Activated T-cell treated with anti-CD3 and anti-CD28 coated beads, Interleukin-2, amount 50 U/mL, for 24 hours (primary cell): ENCODE results near the gene SRSF8.
"Not testable (repeated sequence)": the region's sequence is repeated elsewhere in the genome, so short reads cannot be mapped to it uniquely, and the experiment has no call there.

Source experiments
- DNase-seq: peaks from one replicate; pipeline ENCODE4 v3.0.0-alpha.2; 2020
- H3K27ac Mint-ChIP-seq: 2 replicates; pipeline ENCODE4 v1.8.0; 2020; ENCODE audit warnings: mild to moderate bottlenecking, mixed read lengths
- H3K27me3 Mint-ChIP-seq: 2 replicates; pipeline ENCODE4 v1.8.0; 2020; ENCODE audit warnings: mixed read lengths
- H3K36me3 Mint-ChIP-seq: 2 replicates; pipeline ENCODE4 v1.8.0; 2020; ENCODE audit warnings: low read depth, mixed read lengths
- H3K4me1 Mint-ChIP-seq: 2 replicates; pipeline ENCODE4 v1.8.0; 2020; ENCODE audit warnings: low read depth, mixed read lengths
- H3K4me3 Mint-ChIP-seq: 2 replicates; pipeline ENCODE4 v1.8.0; 2020; ENCODE audit warnings: mild to moderate bottlenecking, moderate library complexity, mixed read lengths
- H3K9me3 Mint-ChIP-seq: 2 replicates; pipeline ENCODE4 v1.8.0; 2020; ENCODE audit warnings: mixed read lengths

SRSF8 gene

DNA sequence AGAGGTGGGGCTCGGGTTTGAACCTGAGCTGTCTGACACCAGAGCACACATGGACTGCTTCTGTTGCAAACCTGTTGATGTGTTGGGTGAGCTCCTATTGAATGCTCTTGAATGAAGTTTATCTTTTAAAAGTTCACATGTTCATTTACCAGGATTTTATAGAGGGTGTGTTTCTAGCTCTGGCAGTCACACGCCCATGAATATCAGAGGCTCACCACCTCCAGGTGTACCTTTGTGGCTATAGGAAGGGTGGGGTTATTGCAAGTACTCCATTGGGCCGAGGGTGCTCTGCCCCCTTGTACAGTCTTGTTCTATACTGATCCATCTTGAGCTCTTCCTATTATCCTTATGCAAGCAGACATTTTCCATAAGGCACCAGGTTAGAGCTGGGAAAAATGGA, 32.1 kb downstream of the SRSF8 start:
- Mint-ChIP-seq H3K4me1 (peaks cover 37% of the 10 kb centered on the region), H3K9me3 (no peaks in the 10 kb centered on the region), H3K4me3 (no peak overlapping the region), H3K27me3 (no peaks in the 10 kb centered on the region), H3K27ac (no peak overlapping the region), H3K36me3 (peaks cover 24% of the 10 kb centered on the region)
- no peak for DNase-seq

DNA sequence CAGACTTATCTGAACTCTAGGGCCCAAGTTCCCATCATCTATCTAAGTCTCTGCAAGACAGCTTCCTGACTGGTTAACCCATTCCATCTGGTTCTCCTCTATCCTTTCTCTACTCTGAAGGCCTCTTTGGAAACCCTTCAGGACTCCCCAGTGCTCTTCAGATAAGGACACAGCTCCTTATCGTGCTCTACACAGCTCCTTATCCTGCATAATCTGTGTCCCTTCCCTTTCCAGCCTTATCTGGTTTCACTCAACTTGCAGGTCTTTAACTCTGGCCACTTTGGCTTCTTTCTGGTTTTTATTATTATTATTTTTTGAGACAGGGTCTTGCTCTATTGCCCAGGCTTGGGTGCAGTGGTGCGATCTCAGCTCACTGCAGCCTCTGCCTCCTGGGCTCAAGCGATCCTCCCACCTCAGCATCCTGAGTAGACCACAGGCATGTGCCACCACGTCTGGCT, 33.5 kb downstream of the SRSF8 start:
- Mint-ChIP-seq H3K36me3 (peaks cover 18% of the 10 kb centered on the region), H3K4me1 (peaks cover 26% of the 10 kb centered on the region), H3K4me3 (no peak overlapping the region), H3K27me3 (no peaks in the 10 kb centered on the region), H3K9me3 (no peaks in the 10 kb centered on the region), H3K27ac (no peak overlapping the region)
- DNase-seq: no peak

DNA sequence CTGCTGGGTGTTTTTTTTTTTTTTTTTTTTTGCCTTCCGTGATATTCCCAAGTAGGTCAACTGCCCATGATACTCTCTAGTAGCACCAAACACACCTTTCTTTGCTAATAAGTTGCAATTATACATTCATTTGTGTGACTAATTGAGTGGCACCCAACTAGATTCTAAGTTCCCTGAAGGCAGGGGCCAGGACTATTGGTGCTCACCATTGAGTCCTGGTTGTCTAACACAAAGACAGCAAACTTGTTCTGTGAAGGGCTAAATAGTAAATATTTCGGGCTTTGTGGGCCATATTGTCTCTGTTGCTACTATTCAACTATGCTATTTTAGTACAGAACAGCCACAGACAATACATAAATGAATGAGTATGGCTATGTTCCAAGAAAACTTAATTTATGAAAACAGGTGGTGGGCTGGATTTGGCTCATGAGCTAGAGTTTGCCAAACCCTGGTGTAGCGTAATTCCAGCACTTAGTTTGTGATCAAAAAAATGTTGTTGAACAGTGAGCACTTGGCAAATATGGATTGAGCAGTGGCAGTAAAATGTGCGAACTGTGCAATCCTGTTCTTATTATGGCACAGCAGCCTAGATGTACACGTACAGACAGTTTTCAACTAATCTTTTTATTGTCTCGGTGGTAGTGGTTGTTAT, 34.3 kb downstream of the SRSF8 start:
- DNase-seq: no peak
- Mint-ChIP-seq H3K4me3 (no peak overlapping the region), H3K4me1 (peaks cover 19% of the 10 kb centered on the region), H3K9me3 (no peaks in the 10 kb centered on the region), H3K27me3 (no peaks in the 10 kb centered on the region), H3K27ac (no peak overlapping the region), H3K36me3 (peaks cover 13% of the 10 kb centered on the region)

DNA sequence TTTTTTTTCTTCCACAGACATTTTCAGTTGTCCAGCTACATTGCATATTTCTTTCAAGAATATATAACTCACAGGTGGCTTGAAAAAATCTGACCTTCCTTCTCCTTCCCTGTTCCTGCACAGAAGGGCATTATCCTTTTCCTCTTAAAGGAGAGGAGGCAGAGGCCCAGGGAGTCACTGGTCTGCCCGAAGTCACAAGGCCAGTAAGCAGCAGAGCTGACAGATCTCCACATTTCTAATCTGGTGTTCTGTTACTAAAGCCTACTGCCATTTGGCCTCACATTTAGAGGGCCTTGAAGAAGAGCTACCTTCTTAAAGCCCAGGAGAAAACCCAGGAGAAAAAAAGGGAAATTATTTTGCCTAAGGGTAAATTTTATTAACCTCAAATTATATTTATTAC, 35.2 kb downstream of the SRSF8 start:
- DNase-seq: no peak
- H3K27me3 Mint-ChIP-seq: no peaks in the 10 kb centered on the region
- no peak overlapping the region for H3K4me3 Mint-ChIP-seq
- H3K36me3 Mint-ChIP-seq: peaks cover 13% of the 10 kb centered on the region
- no peaks in the 10 kb centered on the region for H3K9me3 Mint-ChIP-seq
- peaks cover 13% of the 10 kb centered on the region for H3K4me1 Mint-ChIP-seq
- no peak overlapping the region for H3K27ac Mint-ChIP-seq

DNA sequence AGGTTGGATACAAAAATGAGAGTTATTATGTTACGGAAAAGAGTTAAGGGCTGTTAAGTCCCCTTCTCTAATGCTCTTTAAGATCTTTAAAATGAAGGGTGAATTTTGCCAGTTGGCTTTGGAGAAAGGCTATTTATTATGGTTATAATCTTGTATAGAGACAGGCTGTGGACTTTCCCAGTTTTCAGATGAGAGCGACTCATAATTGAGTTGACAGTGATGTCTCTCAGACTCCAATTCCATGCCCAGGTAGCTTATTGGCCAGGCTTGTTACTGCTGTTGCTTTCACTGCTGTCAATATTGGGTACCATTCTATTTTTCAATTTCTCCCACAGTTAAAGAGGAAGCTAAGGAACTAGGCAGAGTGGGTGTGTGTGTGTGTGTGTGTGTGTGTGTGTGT, 36.0 kb downstream of the SRSF8 start:
- Mint-ChIP-seq H3K4me1 (peaks cover 9% of the 10 kb centered on the region), H3K36me3 (peaks cover 13% of the 10 kb centered on the region), H3K27me3 (no peaks in the 10 kb centered on the region), H3K27ac (no peak overlapping the region), H3K9me3 (no peaks in the 10 kb centered on the region), H3K4me3 (no peak overlapping the region)
- no peak for DNase-seq

DNA sequence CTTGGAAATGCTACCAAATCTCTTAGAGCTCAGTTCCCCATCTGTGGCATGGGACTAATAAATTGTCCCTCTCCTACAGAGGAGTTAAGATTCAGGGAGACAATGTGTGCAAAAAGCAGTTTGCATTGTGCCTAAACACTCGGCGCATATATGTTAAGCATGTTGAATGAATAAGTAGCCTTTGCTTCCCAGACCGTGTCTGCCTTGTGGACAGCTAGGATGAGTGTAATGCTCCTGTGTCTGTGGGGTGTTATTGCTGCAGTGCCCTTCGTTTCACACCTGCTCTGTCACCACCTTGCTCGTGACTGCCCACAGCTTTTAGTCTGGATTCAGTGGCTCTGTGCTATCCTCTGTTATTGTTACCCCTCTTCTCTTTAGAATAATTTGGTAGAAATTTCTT, 37.0 kb downstream of the SRSF8 start:
- Mint-ChIP-seq H3K9me3 (no peaks in the 10 kb centered on the region), H3K27ac (no peak overlapping the region), H3K4me3 (no peak overlapping the region), H3K4me1 (peaks cover 9% of the 10 kb centered on the region), H3K36me3 (peaks cover 17% of the 10 kb centered on the region), H3K27me3 (no peaks in the 10 kb centered on the region)
- DNase-seq: no peak

DNA sequence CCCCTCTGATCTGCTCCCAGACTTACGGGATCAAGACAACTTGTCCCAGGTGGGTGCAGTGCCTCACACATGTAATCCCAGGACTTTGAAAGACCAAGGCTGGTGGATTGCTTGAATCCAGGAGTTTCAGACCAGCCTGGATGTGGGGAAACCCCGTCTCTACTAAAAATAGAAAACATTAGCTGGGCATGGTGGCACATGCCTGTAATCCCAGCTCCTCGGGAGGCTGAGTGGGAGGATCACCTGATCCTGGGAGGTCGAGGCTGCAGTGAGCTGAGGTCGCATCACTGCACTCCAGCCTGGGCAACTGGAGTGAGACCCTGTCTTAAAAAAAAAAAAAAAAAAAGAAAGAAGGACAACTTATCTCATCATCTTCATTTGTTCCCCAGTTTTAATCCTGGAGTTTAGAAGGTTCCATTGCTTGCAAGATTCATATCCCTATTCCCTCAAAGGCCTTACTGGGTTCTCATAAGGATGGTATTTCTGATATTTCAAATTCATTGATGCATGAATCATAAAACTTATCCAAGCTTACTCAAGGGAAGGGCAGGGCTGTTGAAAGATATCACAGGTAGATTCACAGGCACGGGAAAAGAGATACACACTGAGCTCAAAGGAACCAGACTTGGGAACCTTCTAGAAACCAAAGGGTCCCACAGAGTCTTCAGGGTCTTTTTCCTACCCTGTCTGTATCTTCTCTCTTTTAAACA, 37.6 kb downstream of the SRSF8 start:
- Mint-ChIP-seq H3K4me1 (peaks cover 9% of the 10 kb centered on the region), H3K36me3 (peaks cover 21% of the 10 kb centered on the region), H3K27ac (no peak overlapping the region), H3K27me3 (no peaks in the 10 kb centered on the region), H3K4me3 (no peak overlapping the region), H3K9me3 (no peaks in the 10 kb centered on the region)
- no peak for DNase-seq

DNA sequence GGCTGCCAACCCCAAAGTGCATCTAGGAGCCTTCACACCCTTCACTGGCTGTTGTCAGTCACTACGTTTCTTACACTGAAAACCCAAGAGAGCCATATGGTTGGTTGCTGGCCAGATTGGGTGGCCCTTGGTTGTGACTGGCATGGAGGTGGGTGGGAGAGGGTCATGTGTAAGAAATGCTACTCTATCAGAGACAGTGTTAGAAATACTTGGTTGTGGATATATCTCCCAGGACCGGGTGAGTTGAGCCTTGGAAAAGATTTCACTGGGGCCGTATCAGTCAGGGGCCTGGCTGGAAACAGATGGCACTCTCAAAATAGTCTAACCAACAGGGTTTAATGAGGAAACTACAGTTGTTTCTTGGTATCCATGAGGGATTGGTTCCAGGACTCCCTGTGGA, 38.1 kb downstream of the SRSF8 start:
- DNase-seq: no peak
- Mint-ChIP-seq H3K4me3 (no peak overlapping the region), H3K27ac (no peak overlapping the region), H3K36me3 (peaks cover 27% of the 10 kb centered on the region), H3K27me3 (no peaks in the 10 kb centered on the region), H3K4me1 (peaks cover 9% of the 10 kb centered on the region), H3K9me3 (no peaks in the 10 kb centered on the region)

DNA sequence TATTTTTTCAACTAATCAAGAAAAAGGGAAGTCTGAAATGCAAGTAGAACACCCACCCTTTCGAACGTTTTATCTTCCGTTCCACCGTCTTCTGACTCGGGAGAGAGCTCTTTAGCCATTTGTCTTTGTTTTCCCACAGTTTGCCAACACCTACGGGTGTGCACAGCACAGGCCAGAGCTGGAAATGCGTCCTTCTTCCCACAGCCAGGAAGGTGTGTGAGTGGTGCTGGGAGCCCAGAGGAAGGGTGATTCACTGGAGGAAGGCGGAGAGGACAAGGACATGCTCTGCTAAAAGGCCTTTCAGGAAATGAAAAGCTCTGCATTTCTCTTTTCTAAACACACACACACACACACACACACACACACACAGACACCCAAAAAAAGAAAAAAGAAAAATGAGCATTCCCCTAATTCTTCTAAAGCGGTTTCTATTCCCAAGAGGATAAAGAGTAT, 41.5 kb downstream of the SRSF8 start:
- H3K36me3 Mint-ChIP-seq: peaks cover 20% of the 10 kb centered on the region
- H3K9me3 Mint-ChIP-seq: no peaks in the 10 kb centered on the region
- H3K27ac Mint-ChIP-seq: no peak overlapping the region
- no peak for DNase-seq
- H3K4me3 Mint-ChIP-seq: no peak overlapping the region
- peaks cover 2% of the 10 kb centered on the region for H3K4me1 Mint-ChIP-seq
- no peaks in the 10 kb centered on the region for H3K27me3 Mint-ChIP-seq

DNA sequence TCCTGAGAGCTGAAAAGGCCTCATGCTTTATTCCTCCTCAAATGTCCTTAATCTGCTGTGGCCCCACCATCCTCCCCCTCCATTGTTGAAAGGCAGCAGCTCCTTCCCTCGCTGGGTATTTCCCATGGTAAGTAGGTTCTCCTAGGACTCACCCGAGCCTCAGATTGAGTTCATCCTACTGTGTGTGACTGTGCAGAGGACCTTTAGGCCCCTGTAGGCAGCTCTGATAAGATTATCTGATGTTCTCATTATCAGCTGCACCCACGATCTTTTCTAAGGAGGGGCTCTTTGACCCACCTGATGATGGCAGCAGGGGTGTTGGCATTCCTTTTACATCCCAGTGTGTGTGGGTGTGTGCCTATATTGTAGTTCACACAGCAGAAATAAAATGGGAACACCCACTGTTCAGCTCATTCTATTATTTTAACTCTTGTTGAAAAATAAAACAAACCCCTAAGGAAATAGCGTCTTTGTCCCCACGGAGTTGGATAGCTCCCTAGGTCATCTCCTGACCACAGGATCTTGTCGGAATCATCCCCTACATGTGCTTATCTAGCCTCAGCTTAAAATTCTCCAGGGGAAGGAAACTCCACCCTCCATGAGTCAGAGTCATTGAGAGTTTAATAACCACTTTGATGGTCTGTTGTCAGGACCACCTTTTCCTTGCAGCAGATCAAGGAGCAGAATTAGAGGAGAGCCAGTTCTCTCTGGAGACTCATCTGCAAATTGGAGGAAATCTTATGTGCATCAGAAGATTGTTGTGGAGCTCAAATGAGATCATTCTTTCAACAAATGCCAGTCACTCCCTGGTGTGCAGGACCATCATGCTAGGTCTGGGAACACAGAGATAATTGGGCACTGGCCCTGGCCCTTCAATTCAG, 42.2 kb downstream of the SRSF8 start:
- no peak for DNase-seq
- H3K9me3 Mint-ChIP-seq: no peaks in the 10 kb centered on the region

DNA sequence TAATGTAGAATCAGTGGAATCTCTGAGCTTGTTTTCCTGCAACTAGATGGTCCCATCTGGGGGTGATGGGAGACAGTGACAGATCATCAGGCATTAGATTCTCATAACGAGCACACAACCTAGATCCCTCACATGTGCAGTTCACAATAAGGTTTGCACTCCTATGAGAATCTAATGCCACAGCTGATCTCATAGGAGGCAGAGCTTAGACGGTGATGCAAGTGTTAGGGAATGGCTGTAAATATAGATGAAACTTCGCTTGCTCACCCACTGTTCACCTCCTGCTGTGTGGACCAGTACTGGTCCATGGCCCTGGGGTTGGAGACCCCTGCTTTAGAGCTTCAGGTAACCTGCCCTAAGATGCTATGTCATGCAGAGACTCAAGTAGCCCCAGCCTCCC, 44.8 kb downstream of the SRSF8 start:
- H3K9me3 Mint-ChIP-seq, H3K27me3 Mint-ChIP-seq, H3K4me1 Mint-ChIP-seq, DNase-seq, H3K27ac Mint-ChIP-seq, H3K4me3 Mint-ChIP-seq: not testable (repeated sequence)
- H3K36me3 Mint-ChIP-seq: peaks cover 20% of the 10 kb centered on the region

More for the DNA sequence above, 42.2 kb downstream of the SRSF8 start:
- peaks cover 20% of the 10 kb centered on the region for H3K36me3 Mint-ChIP-seq
- no peak overlapping the region for H3K4me3 Mint-ChIP-seq
- H3K27ac Mint-ChIP-seq: no peak overlapping the region
- H3K4me1 Mint-ChIP-seq: peaks cover 2% of the 10 kb centered on the region
- no peaks in the 10 kb centered on the region for H3K27me3 Mint-ChIP-seq

DNA sequence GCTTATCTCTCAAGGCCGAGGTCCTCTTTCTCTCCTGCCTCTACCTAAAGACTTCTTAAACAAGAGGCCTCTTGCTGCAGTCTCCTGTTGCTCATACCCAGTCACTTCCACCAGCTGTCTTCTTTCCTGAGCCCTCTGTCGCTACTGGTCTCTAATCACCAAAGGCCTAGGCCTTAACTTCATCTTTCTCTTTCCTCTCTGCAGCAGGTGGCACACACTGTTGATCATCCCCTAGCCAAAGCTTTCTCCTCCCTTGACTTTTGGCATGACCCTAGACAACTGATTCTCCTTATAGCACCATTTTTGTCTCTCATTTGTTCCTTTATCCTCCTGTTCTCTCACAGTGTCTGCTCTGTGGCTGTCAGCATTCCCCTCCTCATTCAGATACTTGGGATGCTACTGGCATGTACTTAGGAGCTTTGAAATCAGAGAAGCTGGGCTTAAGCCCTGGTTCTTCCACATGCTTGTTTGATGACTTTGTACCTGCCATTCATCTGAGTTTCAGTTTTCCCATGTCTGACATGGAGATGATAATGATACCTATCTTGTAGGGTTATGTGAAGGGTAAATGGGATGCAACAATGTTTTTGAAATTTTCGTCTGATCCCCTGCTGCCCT, 45.3 kb downstream of the SRSF8 start:
- Mint-ChIP-seq H3K27ac (no peak overlapping the region), H3K4me1 (peaks cover 2% of the 10 kb centered on the region), H3K9me3 (no peaks in the 10 kb centered on the region), H3K27me3 (no peaks in the 10 kb centered on the region), H3K4me3 (no peak overlapping the region), H3K36me3 (peaks cover 20% of the 10 kb centered on the region)
- no peak for DNase-seq

DNA sequence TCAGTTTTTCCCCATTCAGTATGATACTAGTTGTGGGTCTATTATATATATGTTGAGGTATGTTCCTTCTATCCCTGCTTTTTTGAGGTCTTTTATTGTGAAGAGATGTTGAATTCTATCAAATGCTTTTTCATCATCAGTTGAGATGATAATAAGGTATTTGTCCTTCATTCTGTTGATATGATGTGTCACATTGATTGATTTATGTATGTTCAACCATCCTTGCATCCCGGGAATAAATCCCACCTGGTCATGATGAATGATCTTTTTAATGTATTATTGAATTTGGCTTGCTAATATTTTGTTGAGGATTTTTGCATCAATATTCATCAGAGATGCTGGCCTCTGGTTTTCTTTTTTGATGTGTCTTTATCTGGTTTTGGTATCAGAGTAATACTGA, 48.9 kb downstream of the SRSF8 start:
- H3K9me3 Mint-ChIP-seq: no peaks in the 10 kb centered on the region
- no peak for DNase-seq
- no peak overlapping the region for H3K4me3 Mint-ChIP-seq
- no peaks in the 10 kb centered on the region for H3K36me3 Mint-ChIP-seq
- no peak overlapping the region for H3K27ac Mint-ChIP-seq
- no peaks in the 10 kb centered on the region for H3K27me3 Mint-ChIP-seq
- peaks cover 3% of the 10 kb centered on the region for H3K4me1 Mint-ChIP-seq

DNA sequence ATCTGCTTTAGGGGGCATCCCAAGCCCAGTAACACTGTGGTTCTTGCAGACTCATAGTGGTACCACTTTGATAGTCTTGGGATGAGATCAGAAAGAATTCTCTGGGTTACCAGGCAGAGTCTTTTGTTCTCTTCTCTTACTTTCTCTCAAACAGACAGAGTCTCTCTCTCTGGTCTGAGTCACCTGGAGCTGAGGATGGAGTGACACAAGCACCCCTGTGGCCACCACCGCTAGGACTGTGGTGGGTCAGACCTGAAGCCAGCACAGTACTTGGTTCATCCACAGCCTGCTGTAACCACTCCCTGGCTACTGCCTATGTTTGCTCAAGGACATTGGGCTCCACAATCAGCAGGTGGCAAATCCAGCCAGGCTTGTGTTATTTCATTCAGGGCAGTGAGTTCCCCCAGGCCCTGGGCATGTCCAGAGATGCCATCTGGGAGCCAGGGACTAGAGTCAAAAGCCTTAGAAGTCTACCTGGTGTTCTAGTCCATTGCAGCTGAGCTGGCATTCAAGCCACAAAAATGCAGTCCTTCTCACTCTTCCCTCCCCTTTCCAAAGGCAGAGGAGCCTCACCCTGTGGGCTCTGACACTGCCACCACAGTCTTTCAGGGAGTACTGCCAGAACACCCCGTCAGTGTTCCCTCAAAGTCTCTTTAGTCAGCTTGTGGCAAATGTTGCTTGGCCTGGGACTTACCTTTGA, 52.8 kb downstream of the SRSF8 start:
- Mint-ChIP-seq H3K9me3 (no peaks in the 10 kb centered on the region), H3K4me1 (peaks cover 3% of the 10 kb centered on the region), H3K4me3 (no peak overlapping the region), H3K27ac (no peak overlapping the region), H3K36me3 (no peaks in the 10 kb centered on the region), H3K27me3 (no peaks in the 10 kb centered on the region)
- no peak for DNase-seq
